Bone marrow (tissue), 2 donors: ENCODE results near the gene JOSD1.
"Not testable (repeated sequence)": the region's sequence is repeated elsewhere in the genome, so short reads cannot be mapped to it uniquely, and the experiment has no call there.

Experiments
- DNase-seq, 2 donors: peaks; one replicate each; lab custom pipeline; 2025; lab: John Stamatoyannopoulos, UW

The JOSD1 gene

DNA sequence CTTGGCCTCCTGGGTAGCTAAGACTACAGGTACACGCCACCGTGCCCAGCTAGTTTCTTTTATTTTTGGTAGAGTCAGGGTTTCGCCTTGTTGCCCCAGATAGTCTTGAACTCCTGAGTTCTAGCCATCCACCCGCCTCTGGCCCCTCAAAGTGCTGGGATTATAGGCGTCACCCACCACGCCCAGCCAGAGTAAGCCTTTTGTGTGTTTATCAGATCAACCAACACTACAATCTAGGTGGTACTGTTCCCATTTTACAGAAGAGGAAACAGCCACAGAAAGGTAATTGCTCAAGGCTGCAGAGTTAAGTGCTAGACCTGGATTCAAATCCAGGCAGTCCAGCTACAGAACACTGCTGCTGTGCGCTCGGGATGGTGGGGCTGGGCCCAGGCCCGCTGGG, 15.8 kb downstream of the JOSD1 start:
- DNase-seq: no peak

DNA sequence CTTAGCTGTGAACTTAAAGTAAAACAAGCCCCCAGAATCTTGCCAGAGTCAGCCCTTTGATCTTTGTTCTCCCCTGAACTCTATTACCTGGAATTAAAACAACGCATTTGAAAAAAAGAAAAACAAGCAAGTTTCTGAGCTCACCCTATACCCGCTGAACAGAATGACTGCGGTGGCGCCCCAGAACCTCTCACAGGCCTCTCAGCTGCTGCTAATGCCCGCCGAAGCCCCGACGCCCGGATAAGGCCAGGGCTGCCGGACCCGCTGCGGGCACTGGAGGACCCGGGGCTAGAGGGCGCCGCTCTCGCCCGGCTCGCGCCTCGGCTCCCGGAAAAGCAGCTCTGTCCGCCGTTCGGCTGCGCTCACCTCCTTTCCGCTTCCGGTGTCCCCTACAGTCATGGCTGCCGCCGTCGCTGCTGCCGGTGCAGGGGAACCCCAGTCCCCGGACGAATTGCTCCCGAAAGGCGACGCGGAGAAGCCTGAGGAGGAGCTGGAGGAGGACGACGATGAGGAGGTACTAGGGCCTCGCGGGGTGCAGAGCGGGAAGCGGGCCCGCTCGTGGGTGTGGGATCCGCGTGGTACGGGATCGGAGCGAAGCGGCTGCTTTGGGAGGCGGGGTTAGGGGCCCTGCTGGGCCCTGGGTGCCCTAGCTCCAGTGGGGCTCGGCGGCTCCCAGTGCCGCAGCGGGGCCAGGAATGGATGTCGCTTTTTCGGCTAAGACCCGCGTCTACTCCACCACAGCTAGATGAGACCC, 19.0 kb downstream of the JOSD1 start, which contains the start of gene TOMM22:
Gene TOMM22 (plus strand): TSS at position 376 of the 754 bp plus-strand sequence. CDS start 22 bp downstream, at position 398.
- DNase-seq: peak; percentile 75 to 77

DNA sequence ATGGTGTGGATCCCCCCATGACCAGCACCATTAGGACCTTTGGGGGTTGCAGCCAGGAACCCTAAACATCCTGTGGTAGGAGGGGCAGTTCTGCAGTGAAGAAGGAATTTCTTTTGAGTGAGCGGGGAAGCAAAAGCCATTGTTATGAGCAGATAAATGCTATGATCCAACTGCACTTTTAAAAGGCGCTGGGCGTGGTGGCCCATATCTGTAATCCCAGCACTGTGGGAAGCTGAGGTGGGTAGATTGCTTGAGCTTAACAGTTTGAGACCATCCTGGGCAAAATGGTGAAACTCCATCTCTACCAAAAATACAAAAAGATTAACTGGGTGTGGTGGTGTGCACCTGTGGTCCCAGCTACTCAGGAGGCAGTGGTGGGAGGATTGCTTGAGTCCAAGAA, 24.9 kb downstream of the JOSD1 start:
- DNase-seq: no peak

DNA sequence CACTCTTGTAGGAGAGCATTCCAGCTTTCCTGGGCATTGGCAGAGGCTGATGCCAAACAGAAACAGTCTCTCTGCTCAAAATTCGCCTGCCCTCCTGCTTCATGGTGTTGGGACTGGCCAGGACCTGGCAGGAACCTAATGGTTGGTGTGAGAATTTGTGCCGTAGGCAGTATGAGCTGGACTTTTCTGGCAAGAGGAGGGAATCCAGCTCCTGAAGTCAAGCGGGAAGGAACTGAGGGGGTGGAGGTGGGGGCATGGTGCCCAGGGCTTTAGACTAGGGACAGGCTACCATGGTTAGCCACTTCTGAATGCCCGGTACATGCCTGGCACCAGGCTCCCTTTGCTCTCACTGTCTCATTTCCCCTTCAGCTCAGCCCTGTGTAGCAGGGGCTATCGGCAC, 25.9 kb downstream of the JOSD1 start:
- no peak for DNase-seq

DNA sequence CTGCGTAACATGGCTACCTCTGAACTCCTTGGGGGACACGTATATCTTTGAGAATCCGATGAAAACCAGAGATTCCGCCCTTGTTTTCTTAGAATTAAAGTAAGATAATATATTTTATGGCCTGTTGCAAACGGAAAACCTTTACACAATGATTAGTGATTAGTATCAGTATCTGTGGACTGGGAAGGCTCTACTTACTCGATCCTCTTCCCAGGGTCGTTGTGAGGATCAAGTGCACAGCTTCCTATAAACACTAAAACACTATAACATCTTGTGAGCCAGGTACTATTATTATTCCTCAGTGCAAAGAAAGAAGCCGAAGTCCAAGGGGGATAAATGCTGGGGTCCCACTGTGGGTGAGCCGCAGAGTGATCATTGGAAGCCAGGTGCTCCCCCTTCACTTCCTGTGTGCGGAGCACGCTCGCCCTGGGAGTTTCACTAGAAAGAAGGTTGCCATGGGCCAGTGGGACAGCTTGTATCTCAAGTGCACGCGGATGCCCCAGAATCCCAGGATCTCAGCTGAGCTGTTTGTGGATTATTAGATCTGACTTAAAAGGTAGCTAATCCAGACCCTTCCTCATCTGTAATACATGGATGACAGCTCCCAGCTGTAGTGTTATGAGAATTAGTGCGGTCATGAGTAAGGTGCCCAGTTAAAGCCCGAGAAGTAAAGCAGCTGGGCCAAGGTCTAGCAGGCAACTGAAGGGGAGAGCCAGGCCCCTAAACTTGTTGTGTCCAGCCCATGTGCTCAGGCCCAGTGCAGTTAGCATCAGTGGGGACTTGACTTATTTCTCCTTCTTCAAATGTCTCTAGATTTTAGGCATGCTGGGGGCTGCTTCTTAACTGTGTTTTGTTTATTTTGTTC, 43.5 kb downstream of the JOSD1 start:
- DNase-seq: no peak

DNA sequence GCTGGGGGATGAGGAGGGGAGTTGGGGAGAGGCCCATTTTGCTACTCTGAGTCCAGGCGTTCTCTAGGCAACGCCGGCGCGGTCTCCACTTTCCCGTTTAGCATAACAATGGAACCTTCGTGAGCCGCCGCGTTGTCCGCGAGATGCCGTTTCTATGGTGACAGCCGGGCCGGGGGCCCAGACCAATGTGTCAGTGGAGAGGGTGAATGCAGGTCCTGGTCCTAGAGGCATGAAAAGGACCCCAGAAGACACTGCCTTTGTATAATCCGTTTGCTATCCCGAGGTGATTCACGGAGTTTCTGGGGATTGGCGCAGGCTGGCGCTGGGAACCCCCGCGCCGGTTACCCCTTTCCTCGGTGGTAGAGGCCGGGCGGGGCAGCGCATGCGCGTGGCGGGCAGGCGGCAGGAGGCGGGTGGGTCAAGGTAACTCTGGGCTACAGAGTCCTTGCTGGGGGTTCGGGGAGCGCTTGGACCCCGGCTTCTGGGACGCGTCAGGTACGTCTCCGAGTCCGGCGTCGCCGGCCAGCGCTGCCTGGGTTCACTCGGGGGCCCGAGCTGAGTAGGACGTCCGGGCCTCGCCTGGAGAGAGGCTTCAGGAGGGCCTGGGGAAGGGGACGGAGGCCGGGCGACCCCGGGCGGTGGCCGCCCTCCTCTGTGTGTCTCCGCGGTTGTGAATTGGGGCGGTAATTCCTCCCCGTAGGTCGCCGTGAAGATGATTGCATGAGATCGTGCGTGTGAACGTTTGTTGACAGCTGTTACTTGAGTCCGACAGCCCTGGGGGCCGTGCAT, 44.3 kb downstream of the JOSD1 start, which contains the start of the genes CBY1 and FAM227A:
Gene CBY1 (plus strand): TSS at position 383 of the 789 bp plus-strand sequence. CDS start 11,417 bp downstream, outside the sequence.
Gene FAM227A (minus strand): TSS at position 137 of the 789 bp plus-strand sequence. CDS start 6,224 bp downstream, outside the sequence.
- DNase-seq: peak; percentile 83 to 93

DNA sequence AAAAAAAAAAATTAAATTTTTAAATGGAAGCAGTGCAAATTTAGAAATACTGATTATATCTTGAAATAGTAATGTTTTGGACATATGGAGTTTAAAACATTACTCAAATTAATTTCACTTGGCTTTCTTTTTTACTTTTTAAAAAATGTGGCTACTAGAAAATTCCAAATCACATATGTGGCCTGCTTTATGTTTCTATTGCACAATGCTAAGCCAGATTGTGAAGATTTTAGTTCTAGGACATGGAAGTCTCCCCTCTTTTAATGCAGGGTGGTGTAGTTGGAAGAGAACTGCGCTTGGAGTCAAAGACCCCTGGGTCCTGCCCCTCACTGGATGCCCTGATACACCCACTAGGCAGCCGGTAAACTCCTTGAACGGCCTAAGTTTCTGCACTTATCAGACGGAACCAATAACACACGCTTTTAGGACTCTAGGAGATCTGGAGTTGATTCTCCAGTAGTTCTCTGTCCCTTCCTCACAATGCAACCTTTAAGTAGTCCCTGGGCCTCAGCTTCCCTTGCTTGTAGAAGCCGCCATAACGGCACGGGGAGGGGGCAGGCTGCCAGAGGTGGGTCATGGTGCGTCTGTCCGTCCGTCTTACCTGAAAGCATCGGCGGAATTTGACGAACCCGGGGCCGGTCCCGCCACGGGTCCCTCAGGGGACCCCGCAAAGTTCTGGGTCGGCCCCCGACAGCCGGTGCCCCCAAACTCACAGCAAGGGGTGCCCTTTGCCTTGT, 45.1 kb downstream of the JOSD1 start:
- no peak for DNase-seq

DNA sequence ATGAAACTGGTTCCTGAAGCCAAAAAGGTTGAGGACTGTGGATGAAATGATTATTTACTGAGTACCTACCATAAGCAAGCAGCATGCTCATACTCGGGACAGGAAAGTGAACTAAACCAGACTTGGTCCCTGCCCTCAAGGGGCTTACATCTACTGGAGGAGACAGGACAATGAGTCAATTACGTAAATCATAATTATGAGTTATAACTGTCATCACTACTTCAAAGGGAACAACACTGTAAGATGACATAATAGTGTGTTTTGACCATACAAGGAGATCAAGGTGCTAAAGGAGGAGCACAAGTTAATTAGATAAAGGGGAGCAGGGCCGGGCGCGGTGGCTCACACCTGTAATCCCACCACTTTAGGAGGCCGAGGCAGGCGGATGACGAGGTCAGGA, 47.0 kb downstream of the JOSD1 start:
- DNase-seq: no peak

DNA sequence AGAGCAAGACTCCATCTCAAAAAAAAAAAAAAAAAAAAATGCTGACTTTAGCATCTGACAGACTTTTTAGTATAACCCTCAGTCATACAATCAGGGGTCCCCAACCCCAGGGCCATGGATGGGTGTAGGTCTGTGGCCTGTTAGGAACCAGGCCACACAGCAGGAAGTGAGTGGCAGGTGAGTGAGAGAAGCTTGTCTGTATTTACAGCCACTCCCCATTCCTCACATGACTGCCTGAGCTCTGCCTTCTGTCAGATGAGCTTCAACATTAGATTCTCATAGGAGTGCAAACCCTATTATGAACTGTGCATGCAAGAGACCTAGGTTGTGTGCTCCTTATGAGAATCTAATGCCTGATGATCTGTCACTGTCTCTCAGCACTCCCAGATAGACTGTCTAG, 47.9 kb downstream of the JOSD1 start:
- DNase-seq: no peak

DNA sequence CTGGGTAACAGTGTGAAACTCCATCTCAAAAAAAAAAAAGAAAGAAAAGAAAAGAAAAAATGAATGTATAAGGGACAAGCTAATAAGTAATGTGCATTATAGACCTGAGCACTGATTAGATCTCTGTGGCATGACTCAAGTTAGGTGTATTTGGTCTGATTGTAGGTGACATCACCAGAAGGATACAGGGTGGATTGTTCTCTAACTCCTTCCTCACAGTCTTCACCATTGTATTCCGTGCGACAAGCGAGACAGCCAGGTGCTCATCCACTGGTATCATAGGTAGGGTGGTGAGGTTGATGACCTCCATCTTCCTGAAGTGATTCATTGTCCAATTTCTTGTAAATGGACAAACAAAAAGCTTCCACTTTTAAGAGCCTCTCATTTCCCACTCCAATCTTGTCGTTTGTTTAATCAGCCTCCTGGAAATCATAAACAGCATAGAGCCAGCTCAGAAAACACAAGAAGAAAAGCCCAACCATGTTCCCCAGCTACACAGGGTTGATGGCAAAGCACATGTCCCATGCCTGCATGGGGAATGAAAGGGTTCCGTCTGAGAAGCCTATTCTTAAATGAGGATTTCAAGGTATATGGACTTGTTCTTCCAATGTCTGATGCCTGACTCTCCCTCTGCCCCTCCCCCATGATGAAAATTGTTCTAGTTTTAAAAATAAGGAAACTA, 50.8 kb downstream of the JOSD1 start:
- no peak for DNase-seq

DNA sequence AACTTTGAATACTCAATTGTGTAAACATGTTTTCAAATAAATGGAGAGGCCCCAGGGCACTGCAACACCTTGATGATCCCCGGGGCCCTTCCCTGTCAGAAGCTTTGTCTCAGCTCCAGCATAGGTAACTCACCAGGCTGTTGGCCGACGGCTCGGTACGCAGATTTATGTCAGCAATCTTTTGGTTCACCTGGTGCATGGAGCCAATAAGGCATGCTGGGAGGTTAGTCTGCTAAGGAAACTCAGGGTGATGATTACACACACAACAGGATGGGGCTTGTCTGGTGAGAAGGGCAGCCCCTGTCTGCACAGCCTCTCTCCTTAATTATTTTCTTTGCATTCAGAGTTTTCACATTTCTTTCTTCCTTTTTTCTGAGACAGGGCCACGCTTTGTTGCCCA, 55.3 kb downstream of the JOSD1 start:
- no peak for DNase-seq

DNA sequence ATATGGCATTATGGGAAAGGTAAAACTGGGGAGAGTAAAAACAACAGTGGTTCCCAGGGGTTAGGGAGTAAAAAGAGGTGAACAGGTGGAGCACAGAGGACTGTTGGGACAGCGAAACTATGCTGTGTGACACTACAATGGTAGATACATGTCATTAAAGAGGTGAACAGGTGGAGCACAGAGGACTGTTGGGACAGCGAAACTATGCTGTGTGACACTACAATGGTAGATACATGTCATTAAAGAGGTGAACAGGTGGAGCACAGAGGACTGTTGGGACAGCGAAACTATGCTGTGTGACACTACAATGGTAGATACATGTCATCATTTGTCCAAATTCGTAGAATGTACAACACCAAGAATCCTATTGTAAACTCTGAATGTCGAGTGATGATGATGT, 56.5 kb downstream of the JOSD1 start:
- DNase-seq: not testable (repeated sequence)

DNA sequence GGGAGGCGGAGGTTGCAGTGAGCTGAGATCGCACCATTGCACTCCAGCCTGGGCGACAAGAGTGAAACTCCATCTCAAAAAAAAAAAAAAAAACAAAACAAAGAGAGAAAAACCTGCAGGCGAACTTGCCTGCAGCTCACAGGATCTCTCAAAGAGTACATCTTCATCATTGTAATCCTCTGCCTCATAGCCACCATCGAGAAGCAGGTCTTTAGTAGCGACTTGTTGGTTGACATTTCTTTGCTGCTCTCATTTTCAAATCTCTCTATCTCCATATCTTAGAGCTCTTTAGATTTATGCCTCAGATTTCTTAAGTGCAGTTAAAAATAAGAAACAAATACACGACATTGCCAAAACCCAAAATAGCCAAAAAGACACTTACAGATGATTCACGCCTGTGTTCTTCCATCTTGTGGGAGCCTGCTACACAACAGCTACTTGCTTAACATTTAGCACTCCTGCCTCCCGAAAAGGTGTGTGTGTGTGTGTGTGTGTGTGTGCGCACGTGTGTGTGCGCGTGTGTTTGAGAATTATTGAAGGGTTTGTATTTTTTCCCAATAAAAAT, 59.2 kb downstream of the JOSD1 start:
- no peak for DNase-seq

DNA sequence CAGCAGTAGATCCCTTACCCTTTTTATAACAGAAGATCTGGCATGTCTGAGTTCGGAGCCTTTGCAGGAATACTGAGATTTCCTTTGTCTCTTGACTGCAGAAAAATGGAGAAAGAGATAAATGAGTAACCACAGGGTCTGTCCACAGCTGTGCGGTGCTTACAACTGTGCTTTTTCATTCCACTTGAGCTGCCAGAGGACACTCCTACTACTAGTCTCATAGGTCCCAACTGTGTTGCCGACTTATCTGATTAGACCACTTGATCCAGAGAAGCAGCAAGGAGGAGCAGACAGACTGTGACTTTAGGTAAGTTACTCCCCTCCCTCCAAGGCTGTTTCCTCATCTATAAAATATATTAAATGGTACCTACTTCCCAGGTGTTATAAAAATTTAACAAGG, 62.0 kb downstream of the JOSD1 start:
- no peak for DNase-seq

DNA sequence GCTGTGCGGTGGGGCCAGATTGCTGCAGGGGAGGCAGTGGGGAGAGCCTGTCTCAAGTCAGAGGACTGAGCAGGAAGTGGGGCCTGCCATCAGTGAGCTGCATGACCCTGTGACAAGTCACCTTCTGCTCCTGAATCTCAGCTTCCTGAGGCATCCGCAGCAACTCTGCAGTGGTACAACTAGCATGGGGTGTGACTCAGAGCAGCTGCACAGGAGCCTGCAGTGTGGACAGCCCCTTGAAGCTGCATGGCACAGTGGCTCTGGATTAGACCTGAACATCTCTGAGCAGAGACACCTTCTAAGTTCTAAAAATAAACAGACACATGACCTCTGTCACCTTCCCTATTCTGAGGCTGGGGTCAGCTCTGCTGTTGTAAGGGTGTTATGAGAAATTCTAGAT, 62.5 kb downstream of the JOSD1 start:
- no peak for DNase-seq
